HG03045 (cell line): Measurements from ENCODE around the gene HIC2.
"Not testable (repeated sequence)": the region's sequence is repeated elsewhere in the genome, so short reads cannot be mapped to it uniquely, and the experiment has no call there.

Source experiments
- ATAC-seq: cut with Tn5 transposase; IDR thresholded peaks from one replicate; pipeline ENCODE4 v1.9.1; 2021; ENCODE audit warnings: mild to moderate bottlenecking, moderate library complexity; ENCODE audit not compliant: unreplicated experiment

Gene HIC2

DNA sequence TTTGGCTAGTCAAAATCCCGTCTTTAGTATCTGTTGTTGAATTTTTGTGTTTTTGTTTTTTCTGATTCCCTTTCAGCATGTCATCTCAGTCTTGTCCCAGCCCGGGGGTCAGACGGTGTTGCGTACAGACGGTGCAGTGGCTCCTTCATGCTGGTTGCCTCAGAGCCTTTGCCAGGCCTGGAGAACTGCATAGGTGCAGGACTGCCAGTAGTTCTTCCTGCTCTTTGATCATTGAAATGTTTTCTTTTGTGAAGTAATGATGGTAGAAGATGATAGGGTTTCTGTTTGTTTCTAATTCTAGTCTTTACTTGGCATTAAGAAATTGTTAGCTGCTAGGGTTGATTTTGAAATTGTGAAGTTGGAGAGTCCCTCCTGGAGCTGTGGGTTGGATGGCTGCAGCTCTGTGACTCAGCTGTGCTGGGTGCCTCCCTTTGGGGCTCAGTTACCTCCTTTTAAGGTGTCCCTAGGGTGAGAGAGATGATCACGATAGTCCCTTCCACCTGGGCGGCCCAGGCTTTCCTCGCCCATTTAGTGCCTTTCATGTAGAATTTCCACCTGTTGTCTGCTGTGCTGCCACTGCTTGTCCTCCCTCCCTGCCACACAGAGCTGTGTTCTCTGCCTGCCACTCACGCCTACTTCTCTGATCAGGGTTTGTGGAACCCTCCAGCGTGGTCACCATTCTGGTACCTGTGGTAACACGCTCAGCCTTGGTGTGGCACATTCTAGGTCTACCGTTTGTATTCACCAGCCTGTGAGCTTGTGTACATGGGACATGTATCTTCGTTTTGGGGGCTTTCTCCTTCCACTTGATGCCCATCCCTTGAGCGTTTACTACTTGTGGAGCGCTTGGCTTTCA is 17.4 kb downstream of the HIC2 start:
- not testable (repeated sequence) for ATAC-seq

DNA sequence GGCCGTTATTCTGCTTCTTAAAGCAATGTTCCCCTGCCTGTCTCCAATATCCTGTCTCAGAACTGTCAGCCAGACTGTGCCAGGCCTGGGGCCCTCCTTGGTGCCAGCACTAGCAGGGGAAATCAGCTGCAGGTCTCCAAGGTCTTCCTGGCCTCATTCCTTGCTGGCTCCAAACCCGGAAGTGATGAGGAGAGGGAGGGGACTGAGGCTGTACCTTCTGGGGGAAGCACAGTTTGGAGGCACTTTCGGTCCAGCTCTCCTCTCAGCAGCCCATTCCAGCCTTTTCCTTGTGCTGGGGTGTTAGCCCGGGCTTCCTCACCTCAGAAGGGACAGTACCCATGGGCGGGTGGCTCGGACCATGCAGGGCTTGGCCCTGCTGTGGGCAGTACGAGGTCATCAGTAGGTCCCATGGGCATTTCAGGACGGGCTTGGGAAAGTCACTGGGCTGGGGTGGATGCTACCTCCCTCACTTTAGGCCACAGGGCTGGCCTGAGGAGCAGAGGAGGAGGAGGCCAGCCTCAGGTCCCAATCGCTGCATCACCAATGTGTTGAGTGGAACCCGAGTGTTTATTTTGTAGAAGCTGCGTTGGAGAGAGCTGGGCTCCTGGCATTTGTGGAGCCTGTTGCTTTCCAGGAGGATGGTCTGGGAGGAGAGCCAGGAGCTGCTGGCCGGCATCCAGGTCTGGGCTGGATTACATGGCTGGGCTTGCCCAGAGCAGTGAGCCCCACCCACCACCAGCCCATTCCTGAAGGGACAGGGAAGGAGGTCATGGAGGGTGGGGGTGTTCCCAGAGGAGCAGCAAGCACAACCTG is 19.0 kb downstream of the HIC2 start:
- ATAC-seq, result not testable (repeated sequence)

DNA sequence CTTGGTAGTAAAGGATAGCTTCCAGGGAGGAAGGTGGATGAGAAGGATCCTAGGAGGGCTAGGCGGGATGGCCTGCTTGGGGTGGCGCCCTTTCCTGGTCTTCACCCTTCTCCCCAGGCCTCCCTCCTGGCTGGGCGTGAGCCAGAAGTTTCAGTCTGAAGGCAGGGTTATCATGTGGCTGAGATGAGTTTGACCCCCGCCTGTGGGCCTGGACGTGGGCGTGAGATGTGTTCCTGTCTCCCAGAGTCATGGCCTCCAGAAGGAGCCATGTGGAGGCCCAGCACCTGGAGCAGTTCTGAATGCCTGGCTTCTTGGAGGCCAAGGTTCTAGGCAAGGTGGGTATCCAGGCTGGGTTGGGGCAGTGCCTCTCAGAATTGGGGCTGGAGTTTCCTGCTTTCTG is 20.8 kb downstream of the HIC2 start:
- ATAC-seq, result not testable (repeated sequence)

DNA sequence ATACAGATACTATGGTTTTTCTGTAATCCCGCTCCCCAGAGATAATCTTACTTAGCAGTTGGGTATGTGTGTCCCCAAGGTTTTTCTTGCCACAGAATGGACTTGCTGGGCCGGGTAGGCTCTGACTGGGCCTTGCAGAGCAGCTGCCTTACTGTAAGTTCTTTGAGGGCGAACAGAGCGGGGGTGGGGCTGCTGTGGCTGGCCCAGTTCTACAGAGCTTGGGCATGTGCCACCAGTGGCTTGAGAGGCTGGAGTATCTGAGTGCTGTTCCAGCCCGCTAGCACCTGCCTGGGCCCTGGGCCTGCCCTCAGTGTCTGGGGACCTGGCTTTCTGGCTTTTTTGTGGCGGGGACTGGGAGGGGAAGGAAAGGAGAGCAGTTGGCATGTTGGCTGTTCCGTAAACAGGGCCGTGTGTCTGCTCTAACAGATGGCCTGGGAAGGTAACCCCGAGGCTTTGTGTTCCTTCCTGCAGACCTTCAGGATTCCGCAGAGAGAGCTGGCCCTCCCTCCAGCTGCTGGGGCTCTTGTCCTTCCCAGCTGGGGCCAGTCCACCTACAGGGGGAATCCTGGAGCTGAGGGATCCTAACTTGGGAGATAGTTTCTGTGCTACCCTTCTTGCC is 23.0 kb downstream of the HIC2 start:
- ATAC-seq, result not testable (repeated sequence)

DNA sequence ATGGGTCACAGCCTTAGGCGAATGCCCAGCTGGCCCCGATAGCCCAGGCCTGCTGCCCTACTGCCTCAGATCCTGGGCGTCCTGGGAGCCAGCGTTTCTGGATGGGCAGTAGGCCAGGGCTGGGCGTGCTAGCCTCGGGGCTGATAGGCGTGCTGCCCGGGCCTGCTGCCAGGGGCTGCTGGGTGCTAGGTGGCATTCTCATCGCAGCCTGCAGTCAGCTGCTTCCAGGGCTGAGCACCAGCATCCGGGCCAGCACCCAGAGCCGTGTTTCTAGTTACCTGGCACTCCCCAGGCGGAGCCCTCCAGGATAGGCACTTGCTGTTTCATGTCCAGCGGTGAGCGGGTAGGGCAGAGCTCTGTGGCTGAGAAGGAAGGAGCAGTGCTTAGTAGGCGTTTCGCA is 23.5 kb downstream of the HIC2 start:
- not testable (repeated sequence) for ATAC-seq

DNA sequence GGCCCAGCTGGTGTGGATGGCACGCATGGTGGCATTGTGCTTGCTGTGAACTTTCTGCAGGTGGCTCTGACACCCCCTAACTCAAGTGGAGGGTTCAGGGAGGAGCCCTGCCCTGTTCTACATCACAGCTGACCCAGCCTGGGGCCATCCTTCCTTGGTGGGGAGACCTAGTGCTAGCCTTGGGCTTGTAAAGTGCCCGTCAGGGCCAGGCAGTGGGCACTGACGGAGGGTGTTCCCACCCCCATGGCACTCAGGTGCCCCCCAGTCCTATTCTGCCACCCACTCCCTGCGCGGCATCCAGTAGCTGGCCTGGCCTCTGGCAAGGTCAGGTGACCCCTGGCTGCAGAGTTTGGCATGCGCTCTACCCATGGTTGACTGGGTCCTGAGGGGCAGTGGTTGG is 24.0 kb downstream of the HIC2 start:
- ATAC-seq, result not testable (repeated sequence)

DNA sequence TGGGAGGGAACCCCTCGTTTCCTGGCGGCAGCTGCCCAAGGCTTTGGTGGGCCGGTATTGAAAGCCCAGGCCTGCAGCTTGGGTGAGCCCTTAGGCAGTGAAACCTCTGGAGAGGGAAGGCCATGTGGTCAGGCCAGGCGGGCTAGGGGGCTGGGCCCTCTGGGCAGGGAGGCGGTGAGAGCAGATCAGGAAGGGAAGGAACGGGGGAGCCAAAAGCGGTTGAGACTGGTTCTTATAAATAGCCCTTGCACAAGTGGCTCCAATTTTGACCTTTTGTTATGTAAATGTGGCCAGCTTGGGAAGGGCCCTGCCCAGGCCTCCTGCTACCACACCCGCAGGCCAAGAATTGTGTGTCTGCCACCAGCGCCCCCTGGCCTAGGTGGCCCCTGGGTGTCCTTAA is 25.0 kb downstream of the HIC2 start:
- not testable (repeated sequence) for ATAC-seq

DNA sequence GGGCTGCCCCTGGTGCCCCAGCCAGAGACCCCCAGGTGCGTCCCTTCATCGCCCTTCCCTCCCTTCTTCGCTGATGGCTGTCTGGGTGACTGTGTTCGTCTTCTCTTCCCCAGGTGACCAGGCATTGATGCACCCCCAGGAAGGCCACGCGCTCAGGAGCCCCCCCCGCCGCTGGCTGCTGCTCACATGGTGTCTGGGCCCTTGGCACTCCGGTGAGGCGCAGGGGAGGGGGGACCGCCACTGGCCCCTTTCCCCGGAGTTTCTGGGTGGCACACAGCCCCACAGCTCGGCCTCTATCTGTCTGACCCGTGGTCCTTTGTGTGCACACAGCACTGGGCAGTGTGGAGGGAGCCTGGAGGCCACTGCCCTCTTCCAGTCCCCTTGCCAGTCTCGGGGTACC is 25.5 kb downstream of the HIC2 start:
- ATAC-seq, result not testable (repeated sequence)

DNA sequence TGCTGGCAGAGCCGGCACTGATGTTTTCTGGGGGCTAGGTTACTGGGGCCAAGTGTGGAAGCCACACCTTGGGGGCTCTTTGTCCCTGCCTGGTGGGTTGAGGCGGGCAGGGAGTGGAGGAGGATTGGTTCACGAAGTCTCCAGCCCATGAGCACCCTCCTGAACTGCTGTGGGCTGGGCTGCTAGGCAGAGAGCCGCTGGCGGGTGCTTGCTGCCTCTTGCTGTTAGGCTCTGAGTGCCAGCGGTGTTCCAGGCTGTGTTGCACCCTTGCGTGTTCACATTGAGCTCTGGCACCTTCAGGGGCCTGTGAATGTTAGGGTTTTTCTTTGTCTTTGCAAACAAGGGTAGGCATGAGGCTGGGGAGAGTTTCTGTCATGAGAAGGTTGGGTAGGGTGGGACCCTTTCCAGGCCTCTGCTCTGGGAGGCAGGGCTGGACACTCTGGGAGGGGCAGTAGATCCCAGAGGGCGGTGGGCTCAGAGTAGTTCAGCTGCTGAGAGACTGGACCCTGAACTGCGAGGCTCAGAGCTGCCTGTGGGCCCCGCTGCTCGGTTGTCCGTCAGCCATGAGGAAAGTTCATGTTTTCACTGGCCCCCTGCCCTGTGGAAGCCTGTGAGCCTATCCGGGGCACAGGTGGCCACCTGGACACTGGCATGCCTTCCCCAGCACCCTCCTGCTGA is 26.0 kb downstream of the HIC2 start:
- ATAC-seq, result no peak

DNA sequence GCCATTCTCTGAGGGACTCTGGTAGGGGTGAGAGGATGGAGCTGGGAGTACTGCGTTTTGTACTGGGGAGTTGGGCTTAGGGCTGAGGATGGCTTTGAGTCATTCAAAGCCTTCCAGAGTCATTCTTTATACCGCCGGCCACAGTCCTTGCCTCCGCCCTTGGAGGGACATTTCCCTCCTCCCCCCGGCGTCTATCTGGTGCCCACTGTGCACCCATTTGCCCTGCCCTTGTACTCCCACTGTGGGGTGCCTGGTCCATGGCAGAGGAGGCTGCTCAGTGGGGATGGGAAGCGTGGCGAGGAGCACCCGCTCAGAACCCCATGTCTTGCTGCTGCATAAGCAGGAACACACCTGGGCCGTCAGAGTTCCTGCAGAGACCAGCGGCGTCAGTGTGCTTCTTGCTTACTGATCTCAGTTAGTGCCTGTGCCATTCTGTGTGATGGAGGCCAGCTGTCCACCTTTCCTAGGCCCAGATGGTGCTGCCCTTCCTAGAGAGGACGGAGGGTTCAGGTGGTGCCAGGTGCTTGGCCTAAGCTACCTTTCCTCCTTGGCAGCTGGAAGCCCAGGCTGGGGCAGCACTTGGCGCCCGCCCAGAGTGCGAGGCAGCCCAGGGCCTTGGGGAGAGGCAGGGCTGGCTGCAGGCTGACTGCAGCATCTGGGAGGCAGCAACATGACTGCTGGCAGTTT is 26.7 kb downstream of the HIC2 start:
- no peak for ATAC-seq

DNA sequence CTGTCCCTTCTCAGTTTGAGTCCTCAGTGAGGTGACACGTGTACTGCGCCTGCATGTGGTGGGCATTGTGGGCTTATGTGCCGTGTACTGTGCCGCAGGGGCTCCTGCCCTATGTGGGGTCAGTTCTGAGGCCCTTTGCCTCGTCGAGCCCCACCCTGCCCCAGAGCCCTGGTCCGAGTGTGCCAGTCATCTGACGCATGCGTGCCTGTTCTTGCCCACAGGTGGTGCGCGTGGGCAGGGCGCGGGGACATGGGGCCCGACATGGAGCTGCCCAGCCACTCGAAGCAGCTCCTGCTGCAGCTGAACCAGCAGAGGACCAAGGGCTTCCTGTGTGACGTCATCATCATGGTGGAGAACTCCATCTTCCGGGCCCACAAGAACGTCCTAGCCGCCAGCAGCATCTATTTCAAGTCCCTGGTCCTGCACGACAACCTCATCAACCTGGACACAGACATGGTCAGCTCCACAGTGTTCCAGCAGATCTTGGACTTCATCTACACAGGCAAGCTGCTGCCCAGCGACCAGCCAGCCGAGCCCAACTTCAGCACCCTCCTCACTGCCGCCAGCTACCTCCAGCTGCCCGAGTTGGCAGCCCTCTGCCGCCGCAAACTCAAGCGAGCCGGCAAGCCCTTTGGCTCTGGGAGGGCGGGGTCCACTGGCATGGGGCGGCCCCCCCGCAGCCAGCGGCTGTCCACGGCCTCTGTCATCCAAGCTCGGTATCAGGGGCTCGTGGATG is 27.7 kb downstream of the HIC2 start:
- ATAC-seq, result no peak

DNA sequence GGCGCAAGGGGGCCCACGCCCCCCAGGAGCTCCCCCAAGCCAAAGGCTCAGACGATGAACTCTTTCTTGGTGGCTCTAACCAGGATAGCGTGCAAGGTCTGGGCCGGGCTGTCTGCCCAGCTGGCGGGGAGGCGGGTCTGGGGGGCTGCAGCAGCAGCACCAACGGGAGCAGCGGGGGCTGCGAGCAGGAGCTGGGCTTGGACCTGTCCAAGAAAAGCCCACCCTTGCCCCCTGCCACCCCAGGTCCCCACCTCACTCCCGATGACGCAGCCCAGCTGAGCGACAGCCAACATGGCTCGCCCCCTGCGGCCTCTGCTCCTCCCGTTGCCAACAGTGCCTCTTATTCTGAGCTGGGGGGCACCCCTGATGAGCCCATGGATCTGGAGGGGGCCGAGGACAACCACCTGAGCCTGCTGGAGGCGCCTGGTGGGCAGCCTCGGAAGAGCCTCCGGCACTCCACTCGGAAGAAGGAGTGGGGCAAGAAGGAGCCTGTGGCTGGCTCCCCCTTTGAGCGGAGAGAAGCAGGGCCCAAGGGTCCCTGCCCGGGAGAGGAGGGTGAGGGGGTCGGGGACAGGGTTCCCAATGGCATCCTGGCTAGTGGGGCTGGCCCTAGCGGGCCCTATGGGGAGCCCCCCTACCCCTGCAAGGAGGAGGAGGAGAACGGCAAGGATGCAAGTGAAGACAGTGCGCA is 28.4 kb downstream of the HIC2 start:
- ATAC-seq, result no peak

DNA sequence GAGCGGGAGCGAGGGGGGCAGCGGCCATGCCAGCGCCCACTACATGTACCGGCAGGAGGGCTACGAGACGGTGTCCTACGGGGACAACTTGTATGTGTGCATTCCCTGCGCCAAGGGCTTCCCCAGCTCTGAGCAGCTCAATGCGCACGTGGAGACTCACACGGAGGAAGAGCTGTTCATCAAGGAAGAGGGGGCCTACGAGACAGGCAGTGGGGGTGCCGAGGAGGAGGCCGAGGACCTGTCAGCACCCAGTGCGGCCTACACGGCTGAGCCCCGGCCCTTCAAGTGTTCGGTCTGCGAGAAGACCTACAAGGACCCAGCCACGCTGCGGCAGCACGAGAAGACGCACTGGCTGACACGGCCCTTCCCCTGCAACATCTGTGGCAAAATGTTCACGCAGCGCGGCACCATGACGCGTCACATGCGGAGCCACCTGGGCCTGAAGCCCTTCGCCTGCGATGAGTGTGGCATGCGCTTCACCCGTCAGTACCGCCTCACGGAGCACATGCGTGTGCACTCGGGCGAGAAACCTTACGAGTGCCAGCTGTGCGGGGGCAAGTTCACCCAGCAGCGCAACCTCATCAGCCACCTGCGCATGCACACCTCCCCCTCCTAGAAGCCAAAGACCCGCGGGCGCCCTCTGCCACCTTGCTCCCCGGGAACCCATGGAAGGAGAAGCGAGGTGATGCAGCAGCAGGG is 29.1 kb downstream of the HIC2 start:
- no peak for ATAC-seq

DNA sequence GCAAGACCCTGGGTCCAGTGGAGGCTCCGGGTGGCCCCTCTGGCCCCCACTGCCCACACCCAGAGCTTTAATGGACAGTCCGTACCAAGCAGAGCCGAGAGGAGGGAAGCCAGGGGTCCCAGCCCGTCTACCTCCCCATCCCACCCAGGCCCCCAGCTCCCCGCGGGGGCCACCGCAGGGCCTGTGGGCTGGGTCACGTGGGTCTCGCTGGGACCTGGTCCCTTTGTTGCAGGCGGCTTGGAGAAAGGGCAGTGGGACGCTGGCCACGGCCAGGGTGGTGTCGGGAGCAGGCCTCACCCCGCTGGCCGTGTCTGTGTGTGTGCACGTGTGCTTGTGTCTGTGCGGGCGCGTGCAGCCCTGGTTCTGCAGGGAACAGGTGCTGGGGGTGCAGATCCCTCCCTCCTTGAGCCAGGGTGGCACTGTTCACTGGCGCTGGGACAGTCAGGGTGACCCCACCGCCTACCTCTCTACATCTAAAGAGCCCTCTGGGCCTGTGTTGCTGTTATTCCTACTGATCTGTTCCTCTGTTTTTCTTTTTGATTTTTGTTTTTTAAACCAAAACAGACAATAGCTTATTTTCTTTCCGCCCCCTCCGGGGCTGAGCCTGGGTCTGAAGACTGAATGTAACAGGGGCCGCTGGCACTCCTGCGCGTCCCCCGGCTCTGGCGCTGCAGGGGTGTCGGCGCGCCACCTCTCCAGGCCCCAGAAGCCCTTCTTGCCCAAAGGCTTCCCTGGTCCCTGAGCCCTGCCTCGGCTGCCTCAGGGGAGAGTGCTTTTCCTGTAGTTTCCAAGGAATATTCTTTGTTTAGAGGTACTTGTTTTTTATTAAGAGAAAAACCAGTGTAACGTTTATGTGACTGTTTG is 29.9 kb downstream of the HIC2 start:
- ATAC-seq, result no peak

DNA sequence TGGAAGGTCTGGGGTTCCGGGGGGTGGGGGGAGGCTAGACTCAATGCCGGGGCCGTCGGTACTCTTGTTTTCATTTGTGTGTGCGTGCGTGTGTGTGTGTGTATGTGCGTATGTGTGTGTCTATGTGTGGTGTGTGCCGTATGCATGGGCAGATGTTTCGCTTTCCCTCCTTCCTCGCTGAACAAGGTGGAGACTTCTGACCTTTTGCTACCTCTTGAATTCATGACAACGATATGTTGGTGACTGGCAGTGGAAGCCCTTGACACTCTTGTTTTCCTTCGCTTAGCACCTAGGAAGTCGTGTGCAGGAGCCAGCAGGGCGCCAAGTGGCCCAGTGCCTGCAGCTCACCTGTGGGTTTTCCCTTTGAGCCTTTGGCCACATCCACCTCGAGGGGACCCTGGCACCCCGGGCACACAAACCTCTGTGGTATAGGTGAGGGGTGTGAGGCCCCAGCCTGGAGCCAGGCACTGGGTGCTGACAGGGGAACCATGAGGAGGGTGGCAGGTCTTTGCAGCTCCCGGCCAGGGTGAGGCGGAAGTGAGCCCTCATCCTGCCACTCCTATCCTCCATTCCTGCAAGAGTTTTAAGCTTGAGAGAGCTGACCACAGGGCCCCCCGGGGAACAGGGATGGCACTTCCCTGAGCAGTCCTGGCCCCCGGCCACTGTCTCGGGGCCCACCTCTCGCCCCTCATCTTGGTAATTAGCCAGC is 30.7 kb downstream of the HIC2 start:
- ATAC-seq, result no peak

DNA sequence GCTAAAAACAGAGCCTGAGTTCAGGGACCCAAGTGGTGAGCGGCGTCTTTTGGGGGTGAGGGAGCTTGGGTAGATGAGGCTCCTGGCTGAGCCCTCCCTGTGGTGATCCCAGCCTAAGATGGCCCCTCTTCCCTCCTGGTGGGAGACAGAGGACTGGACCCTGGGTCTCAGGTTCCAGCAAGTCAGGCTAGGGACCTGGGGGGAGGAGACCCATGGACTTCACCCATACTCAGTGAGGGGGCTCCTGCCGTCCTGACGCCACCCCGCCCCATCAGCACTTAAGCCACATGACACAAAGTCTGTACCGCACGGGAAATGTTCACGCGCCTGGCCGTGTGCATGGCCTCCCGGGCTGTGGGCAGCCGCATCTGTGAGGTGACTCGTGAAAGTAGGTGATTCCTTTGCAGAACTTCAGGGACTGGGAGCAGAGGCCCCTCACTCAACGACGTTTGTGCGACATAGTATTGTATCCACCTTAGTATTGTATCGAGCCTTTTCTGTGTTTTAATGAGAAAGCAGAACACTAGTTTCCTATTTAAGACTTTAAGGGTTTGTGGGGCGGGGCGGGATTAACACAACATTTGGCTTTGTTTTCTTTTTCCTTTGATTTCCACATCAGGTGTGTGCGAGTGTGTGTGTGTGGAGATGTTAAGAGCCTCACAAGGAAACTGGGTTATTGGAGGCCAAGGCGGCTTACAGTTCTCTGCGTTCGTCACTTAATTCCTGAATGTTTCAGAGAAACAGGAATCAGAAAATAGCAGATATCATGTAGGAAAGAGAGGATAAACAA is 31.7 kb downstream of the HIC2 start:
- no peak for ATAC-seq
